DND-41 (cell line): ENCODE measurements around the gene MYO5C.

Source experiments
- CTCF ChIP-seq: IDR thresholded peaks from 2 replicates; pipeline ENCODE4 v1.5.1; 2012; ENCODE audit warnings: borderline replicate concordance, low read length, moderate library complexity, mild to moderate bottlenecking; ENCODE audit not compliant: poor library complexity, severe bottlenecking; ENCODE audit errors: extremely low read depth
- EZH2 ChIP-seq: IDR thresholded peaks from 3 replicates; pipeline ENCODE4 v1.6.1; 2012; ENCODE audit warnings: borderline replicate concordance, low read depth, mild to moderate bottlenecking, moderate library complexity, low read length, inconsistent platforms; ENCODE audit not compliant: severe bottlenecking

- TF ChIP-seq CTCF (no peak), EZH2 (no peak)
Observed at GRCh38 chr15:52162876-52163275, 132.7 kb downstream of the MYO5C start.
